ENCODE measurements around the gene VAV2.
"Not testable (repeated sequence)": the region's sequence is repeated elsewhere in the genome, so short reads cannot be mapped to it uniquely, and the experiment has no call there.

The VAV2 gene

DNA sequence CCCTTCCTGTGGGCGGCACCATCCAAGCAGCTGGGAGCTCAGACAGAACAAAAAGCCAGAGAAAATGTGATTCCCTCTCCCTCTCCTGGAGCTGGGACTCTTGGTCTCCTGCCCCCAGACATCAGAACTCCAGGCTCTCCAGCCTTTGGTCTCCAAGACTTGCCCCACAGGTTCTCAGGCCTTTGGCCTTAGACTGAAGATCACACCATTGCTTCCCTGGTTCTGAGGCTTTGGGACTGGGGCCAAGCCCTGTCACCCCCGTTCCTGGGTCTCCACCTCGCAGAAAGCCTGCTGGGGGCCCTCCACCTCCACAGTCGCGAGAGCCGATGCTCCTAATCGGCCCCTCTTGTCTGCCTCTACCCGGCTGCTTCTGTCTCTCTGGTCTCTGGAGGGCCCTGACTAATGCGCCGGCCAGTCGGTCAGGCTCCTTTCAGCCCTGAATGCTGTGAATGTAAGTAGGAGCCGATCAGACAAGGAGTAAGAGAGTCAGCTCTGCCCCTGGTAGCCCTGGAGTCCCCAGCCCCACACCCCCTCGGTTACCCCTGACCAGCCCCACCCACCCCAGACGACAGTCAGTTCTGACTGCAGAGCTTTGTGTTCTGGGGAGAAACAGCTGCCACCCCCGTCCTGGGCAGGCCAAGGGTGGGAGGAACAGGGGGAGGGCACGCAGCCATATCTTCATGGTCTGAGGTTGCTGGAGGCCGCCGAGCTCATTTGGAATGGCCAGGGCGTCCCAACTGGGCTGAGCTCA is 57.5 kb downstream of the VAV2 start:
- DNase-seq, result no peak

DNA sequence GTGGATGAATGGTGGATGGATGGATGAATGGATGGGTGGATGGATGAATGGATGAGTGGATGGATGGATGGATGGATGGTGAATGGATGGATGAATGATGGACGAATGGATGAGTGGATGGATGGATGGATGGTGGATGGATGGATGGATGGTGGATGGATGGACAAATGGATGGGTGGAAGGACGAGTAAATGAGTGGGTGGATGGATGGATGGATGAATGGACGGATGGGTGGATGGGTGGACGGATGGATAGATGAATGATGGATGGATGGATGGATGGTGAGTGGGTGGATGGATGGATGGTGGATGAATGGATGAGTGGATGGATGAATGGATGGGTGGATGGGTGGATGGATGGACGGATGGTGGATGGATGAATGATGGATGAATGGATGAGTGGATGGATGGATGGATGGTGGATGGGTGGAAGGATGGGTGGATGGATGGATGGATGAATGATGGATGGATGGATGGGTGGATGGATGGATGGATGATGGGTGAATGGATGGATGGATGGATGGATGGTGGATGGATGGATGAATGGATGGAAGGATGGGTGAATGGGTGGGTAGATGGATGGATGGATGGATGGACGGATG is 58.6 kb downstream of the VAV2 start:
- DNase-seq, result no peak

DNA sequence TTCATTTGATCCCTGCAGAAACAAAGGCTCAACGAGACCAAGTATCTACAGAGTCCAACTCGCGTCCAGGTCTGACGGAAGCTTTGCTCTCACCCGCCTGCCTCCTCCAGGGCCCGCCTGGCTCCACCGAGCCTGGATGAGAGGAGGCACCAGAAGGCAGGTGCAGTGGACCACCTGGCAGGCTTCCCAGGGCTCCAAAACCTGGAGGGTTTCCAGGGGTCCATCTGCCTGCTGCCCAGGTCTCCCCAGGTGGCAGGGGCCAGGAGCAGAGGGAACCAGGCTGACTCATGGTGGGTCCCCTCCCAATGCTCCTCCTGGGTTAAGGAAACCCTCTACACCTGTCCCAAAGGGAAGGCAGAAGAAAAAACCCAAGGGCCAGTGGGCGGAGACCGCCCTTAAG is 59.5 kb downstream of the VAV2 start:
- no peak for DNase-seq

DNA sequence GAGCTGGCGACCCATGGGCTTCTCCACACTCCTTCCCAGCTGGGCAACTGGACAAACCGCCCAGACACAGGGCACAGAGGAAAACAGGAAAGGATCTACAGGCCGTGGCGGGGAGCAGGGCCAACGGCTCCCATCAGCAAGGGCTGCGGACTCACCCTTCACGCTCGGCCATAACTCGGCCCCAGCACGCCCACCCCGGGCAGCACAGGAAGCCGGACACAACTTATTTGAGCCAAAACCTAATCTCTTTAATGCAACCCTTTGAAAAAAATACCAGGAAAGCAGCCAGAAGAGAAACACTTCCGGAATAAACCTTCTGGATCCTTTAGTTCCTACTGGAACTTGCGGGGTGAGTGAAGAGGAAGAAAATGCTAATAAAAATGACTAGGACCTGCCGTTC is 59.9 kb downstream of the VAV2 start:
- no peak for DNase-seq

DNA sequence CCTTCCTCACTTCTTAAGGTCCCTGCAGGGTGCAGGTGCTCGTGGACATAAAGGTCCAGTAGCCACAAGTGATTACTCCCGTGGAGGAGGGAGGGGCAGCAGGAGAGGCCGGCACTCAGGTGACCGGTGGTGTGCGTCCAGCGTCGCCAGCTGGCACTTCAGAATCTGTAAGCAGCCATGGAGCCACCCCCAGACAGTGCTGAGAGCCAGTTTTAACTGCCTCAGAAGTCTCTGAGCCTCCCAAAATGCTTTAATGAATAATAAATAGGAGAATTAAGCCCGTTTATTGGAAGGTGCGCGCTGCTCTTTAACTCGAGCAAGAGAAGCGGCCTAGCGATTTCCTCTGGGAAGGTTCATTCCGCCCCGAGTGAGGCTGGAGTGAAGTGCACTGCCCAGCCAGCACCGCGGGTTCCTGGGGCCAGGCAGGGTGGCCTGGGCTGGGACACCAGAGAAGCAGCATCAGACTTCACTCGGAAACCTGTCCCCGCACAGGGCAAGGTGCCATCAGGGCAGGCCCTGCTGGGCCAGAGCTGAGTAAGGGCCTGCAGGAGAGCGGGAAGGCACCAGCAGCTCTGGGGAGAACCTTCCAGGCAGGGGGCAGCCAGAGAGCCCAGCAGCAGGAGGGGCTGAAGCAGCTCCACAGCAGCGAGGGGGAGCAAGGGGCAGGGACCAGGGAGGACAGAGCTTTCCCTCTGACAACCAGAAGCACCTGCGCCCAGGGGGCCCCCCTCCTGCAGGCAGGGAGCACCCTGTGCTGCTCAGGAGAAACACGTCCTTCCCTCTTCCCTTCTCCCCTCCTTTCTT is 61.2 kb downstream of the VAV2 start:
- no peak for DNase-seq

DNA sequence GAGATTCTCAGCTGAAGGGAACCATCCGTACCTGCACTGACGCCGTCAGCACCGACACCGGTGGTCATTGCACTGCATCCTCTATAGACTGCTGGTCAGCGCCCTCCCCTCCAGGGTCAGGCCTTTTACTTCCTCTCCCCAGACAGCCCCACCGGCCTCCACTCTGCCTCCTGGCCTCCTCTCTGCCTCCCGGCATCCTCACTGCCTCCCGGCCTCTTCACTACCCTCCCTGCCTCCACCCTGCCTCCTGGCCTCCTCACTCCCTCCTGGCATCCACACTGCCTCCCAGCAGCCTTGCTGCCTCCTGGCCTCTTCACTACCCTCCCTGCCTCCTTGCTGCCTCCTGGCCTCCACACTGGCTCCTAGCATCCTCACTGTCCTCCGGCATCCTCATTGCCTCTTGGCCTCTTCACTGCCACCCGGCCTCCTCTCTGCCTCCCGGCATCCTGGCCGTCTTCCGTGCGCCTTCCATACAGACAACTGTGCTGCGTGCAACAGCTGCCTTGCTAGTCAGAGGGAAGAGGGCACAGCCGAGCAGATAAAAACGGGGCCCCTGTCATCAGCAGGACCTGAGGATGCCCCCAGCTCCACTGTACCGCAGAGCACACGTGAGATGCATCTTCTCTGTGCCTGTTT is 62.0 kb downstream of the VAV2 start:
- no peak for DNase-seq

DNA sequence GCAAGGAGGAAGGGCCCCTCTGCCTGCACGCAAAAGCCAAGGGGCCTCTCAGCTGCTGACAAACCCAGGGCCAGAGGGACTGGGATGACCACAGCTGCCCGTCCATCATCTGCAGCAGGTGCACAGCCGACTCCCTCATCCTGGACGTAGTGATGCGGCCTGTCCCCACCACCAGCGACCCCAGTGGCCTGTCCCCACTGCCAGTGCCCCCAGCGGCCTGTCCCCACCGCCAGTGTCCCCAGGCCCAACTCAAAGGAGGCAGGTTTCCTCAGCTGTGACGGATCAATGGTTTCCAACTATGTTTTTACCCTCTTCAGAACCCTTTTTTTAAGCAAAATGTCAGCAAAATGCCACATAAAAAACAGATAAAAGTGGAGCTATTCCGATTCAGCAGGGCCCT is 62.5 kb downstream of the VAV2 start:
- DNase-seq, result no peak

DNA sequence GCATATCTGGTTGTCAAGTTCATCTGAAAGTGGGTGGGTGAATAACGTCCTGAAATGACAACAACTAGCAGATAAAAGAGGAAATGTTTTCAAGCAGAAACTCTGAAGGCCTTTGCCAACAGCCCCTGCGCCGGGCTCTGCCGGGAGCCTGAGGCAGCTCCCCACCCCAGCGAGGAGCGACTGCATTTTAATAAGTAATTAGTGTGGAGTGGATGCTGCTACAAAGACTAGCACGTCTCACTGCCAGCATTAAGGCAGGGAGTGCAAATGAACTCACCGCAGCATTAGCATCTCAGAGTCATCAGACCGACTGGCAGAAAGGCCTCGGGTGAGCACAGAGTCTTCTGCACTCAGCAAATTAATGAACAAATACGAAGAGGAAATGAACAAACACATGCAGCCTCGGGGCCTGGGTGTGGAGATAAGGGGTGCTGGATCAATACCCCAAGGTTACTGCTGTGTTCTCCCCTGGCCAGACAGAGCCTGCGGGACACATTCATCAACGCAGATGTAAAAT is 63.8 kb downstream of the VAV2 start:
- no peak for DNase-seq

DNA sequence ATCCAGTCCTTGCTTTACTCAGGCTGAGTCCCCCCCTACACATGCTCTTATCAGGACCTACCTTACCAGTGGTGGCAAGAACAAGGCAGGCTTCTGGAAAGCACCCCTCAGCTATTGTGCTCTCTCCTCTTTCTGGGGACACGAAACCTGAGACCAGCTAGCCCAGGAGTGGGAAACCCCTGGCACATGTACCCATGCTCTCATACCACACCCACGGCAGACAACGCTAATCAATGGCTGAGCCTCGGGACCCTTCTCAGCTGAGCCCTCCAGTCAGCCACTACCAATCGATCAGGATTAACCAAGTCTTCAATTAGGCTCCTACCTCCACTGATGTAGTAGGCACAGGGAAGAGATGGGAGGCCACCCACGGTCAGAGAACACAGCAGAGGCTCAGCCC is 65.1 kb downstream of the VAV2 start:
- DNase-seq, result no peak

DNA sequence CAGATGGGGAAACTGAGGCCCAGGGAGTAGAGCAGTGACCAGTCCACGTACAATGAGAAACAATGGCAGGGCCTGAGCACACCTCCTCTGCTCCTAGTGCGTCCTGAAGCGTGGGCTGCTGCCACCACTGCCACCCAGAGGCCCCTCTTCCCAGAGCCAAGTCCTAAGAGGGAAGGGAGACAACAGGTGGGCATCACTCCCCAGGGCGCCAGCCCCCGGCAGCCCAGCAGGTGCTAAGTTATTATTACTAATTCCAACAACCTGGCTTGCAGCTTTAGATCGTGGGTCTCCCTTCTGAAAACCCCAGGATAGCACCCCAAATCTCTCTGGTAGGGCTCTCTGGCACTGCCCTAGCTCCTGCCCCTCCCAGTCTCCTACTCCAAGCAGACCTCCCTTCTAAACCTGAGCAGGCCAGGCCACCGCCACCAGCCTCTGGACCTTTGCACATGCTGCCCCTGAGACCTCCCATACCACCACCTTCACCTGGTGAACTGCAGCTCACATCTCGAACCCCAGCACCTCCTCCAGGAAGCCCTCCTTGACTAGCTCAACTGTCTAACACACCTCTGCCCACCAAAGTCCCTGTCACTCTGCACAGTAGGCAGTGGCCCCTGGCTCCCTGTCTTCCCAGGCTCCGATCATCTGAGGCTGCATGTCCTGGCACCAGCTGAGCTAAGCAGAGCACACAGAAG is 65.8 kb downstream of the VAV2 start:
- DNase-seq, result no peak

DNA sequence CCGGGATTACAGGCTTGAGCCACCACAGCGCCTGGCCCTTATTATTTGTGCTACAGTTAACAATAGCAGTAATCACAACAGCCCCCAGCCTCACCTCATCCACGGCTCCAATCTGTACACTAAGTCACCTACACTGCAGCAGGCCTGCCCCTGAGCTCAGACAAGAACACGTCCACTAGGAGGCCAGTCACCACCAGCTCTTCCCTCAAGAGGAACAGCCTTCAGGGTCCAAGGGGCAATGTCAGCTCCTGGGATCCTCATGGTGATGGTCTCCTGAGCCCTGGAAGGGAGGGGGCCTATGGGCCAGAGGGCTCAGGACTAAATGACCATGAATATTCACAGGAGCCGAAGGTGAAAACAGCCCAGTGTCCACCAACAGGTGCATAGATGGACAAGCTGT is 67.7 kb downstream of the VAV2 start:
- no peak for DNase-seq

DNA sequence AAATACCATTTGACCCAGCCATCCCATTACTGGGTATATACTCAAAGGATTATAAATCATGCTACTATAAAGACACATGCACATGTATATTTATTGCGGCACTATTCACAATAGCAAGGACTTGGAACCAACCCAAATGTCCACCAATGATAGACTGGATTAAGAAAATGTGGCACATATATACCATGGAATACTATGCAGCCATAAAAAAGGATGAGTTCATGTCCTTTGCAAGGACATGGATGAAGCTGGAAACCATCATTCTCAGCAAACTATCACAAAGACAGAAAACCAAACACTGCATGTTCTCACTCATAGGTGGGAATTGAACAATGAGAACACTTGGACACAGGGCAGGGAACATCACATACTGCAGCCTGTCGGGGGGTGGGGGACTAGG is 68.5 kb downstream of the VAV2 start:
- DNase-seq, result not testable (repeated sequence)

DNA sequence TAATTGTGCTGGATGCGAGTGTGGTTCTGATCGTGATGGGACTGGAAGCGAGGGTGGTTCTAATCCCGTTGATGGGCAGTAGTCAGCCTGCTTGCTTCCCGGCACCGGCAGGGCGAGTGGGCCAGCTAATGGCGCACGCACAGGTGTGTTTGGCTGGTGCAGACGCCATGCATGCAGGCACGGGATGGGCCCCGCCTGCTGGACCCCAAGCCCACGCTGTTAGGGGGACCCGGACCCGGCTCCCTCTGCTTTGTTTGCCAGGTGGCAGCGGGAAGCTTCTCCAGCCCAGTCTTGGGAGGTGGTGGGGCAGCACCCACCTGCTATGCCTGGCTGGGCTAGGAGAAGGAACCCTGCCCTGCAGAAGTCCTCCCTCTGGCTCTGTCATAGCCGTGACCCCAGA is 70.3 kb downstream of the VAV2 start:
- no peak for DNase-seq

DNA sequence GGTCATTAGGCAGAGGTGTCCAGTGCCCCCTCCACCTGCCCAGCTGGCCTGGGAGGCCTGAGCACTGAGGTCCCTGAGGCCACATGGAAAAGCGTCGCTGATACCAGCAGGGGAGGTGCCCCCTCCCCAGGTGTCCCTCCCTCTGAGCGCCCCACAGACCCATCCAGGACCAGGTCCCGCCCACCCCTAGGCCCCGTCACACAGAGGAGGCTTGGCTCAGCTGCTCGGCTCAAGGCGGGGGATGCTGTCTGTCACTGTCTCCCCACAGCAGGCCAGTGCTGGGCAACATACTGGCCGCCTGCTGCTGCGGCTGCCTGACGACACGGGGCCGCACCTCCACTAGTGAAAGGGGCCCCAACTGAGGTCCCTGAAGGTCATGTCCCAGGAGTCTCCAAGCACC is 71.7 kb downstream of the VAV2 start:
- no peak for DNase-seq

DNA sequence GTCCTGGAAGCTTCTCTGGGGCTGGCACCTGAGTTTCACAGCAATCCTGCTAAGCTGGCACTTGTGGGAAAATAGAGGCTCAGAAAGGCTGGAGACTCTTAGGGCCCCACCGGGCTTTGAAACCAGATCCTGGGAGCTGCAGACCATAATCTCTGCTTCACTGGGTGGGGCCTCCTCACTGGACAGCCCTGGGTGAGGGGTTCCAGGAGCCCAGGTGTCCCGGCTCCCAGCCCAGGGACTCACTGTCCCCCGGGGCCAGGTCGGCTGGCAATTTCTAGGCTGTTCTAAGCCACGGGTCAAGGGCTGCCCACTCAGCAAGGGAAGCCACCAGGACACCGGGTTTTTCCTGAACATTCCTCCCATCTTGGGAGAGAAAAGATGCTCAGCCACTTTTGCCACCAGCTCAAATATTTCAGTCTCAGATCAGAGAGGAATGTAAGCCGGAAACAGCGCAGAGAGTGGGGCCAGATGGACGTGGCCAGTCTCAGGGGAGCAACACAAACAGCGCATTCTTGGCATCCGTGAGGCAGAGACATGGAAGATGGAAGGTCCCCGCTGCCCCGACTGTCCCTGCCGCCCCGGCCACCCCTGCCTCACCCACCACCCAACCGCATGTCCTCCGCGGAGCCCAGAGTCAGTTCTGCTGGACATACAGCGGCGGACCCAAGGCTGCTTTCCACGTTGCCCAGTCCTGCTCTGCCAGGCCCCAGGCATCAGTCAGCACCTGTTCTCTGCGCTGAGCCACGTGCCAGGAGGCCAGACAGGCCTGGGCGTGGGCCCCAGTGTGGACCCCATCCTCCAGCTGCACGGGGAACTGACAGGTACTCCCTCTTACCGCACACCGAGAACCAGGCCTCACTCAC is 72.6 kb downstream of the VAV2 start:
- no peak for DNase-seq

DNA sequence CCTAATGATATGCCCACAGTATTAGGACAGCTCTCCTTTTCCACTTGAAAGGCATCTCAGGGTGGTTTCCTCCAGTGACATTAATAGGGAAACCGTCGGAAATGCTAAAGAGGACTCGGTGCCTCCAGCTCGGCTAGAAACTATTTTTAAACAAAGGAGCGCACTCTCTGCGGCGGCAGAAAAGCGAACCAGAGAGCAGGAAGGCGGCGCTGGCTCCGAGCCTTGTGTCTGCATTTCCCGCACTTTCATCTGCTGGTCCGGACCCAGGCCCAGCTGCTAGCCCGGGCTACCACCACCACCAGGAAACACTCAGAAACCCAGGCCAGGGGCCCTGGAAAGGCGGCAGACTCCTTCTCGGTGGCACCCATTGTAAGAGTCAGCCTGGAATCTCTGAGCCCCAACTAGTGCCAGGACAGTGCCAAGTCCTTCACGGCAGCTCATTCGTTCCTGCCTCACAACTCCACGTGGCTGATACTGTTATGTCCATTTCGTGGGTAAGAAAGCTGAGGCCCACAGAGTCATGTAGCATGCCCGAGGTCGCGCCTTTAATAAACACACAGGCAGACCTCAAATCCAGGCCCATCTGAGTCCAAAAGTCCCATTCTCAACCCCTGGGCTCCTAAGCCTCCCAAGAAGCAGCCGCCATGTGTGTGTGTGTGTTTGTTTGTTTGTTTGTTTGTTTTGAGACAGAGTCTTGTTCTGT is 73.9 kb downstream of the VAV2 start:
- DNase-seq, result no peak

DNA sequence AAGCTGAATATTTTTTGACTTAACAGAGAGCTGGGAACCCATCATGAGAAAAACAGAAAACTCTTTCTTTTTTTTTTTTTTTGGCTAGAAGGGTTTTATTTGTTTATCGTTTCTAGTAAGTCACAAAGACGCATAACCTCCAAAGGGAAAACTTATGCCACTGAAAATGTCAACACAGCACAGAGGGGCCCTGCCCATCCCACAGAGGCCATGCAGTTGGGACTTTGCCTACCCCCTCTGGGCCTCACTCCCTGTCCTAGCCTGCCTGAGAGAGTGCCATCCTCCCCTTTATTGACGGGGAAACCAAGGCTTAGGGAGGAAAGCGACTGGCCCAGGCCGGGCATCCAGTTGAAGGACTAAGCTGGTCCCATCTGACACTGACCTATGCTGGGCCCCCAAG is 74.7 kb downstream of the VAV2 start:
- no peak for DNase-seq

DNA sequence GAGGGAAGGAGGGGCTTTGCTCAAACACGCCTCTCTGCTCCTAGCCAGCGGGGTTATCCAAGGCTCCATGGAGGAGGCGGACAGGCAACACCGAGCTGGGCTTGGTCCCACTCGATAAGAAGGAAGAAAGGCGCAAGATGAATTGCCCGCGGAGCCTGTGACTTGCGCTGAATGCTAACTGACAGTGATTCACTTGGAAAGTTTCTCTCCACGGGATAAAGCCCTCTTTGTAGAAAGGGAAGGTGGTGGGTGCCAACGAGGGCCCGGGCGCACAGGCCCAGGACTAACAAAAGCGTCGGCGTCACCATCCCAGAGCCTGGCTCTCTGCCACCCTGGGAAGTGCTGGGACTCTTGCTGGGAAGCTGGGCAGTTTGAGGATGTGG is 76.0 kb downstream of the VAV2 start:
- no peak for DNase-seq

DNA sequence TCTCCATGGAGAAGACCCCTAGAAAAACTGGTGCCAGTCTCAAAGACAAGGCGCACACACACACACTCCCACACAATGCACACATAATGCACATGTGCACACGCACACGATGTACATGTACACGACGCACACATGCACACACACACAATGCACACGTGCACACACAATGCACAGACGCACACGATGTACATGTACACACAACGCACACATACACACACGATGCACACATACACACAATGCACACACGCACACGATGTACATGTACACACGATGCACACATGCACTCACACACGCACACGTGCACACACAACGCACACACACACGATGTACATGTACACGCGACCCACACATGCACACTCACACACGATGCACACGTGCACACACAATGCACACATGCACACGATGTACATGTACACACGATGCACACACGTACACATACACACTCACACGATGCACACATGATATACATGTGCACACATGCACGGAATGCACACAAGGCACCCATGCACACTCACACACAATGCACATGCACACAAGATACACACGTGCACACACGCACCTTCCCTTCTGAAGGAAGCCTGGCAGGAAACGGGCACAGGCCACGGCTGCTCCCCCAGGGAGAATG is 76.5 kb downstream of the VAV2 start:
- no peak for DNase-seq

DNA sequence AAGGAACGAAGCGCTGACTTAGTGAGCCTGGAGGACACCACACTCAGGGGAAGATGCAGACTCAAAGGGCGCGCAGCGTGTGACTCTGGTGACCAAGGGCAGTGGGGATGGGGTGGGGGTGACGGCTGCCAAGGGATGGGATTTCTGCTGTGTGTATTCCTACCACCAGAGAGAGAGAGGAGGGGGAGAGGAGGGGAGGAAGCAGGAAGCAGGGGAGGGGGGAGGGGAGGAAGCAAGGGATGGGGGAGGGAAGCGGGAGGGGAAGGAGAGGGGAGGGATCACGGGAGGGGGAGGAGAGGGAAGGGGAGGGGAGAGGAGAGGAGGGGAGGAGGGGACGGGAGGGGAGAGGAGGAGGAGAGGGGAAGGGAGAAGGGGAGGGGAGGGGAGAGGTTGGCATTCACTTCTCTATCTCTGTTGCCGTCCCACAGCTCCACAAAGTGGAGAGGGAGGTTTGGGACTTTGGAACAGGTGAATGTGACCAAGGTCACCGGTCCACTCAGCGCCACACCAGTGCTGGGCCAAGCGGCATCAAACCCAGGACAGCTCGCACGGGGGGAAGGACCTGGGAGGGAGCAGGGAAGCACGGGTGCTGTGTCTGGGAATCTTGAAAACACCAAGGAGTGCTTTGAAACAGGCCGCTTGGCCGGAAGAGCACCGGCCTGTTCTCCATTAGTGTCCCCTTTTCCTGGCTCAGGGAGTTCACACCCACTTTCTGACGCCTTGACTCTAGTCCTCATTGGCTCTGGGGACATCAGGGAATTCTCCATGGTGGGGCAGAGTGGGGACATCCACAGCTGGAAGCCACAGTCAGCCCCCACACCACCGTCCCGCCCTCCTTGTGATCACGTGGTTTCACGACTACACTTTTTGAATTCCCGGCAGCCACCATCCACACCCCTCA is 77.4 kb downstream of the VAV2 start:
- DNase-seq, result no peak

Data from AML-193 (cell line).